IPS-20b (cell line): ENCODE measurements around the gene ZG16B.

Source experiments
- H3K27ac ChIP-seq: one replicate; pipeline ENCODE4 v1.5.1; 2013; ENCODE audit warnings: low read length
- H3K27me3 ChIP-seq: 2 replicates; pipeline ENCODE4 v1.6.1; 2013; ENCODE audit warnings: mild to moderate bottlenecking, low read length, inconsistent platforms; ENCODE audit not compliant: insufficient read depth
- H3K36me3 ChIP-seq: 2 replicates; pipeline ENCODE4 v1.6.1; 2013; ENCODE audit warnings: low read depth, mild to moderate bottlenecking, inconsistent platforms, low read length, moderate library complexity; ENCODE audit not compliant: insufficient read depth
- H3K4me1 ChIP-seq: 2 replicates; pipeline ENCODE4 v1.6.1; 2013; ENCODE audit warnings: mild to moderate bottlenecking, control low read depth, inconsistent platforms, low read length, moderate library complexity; ENCODE audit not compliant: insufficient read depth
- H3K4me3 ChIP-seq: 2 replicates; pipeline ENCODE4 v1.5.1; 2013; ENCODE audit warnings: mild to moderate bottlenecking, low read length, inconsistent platforms
- H3K9ac ChIP-seq: 2 replicates; pipeline ENCODE4 v1.6.1; 2013; ENCODE audit warnings: low read depth, mild to moderate bottlenecking, inconsistent platforms, low read length, moderate library complexity
- H3K9me3 ChIP-seq: 2 replicates; pipeline ENCODE4 v1.6.1; 2013; ENCODE audit warnings: mild to moderate bottlenecking, low read depth, low read length, inconsistent platforms; ENCODE audit not compliant: insufficient read depth

Gene ZG16B

DNA sequence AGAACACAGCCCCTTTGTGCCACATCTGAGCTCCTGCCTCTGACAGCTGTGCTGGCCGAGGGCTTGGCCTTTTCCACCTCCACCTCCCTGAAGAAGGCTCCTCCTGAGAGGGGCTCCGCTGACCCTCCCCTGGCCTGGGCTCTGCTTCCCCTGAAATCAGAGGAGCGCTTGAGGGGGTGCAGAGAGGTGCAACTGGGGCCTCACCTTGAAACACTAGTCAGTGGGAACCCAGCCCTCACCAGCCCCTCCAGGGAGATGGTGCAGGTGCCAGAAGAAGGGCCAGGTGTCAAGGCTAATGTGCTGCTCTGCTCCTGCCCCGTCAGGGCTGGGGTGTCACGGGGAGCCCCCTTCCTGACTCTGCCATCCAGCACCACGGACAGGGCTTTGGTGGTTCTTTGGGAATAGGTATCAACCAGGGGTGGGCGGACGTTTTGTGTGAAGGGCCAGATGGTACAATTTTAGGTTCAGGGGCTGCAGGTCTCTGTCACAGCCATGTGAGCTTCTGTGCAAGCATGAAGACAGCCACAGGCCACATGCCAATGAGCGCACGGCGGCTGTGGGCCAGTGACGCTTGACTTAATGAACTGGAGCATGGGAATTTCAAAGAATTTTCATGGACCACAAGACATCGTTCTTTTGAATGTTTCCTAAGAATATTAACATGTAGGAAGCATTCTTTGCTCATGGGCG, 2.1 kb upstream of the ZG16B start:
- Histone ChIP-seq H3K27me3 (no peaks in the 10 kb centered on the region), H3K4me1 (no peaks in the 10 kb centered on the region), H3K9ac (no peak overlapping the region), H3K4me3 (no peak overlapping the region), H3K9me3 (no peaks in the 10 kb centered on the region), H3K36me3 (no peaks in the 10 kb centered on the region), H3K27ac (no peak overlapping the region)

DNA sequence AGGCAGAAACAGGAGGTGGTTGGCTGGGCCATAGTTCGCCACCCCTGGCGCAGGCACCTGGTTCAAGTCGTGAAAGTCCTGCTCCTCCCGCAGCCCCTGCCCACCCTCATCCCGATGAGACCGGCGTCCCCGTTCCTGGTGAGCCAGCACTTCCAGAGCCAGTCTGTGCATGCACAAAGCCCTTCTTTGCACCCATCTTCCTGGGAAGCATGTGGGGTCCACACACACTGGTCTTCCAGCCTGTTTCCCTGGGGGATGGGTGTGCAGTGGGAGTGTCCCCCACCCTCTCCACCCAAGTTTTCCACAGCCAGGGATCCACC, 1.6 kb upstream of the ZG16B start:
- H3K27me3 ChIP-seq = no peaks in the 10 kb centered on the region
- no peaks in the 10 kb centered on the region for H3K4me1 ChIP-seq
- H3K9ac ChIP-seq = no peak overlapping the region
- no peak overlapping the region for H3K4me3 ChIP-seq
- no peak overlapping the region for H3K27ac ChIP-seq
- no peaks in the 10 kb centered on the region for H3K9me3 ChIP-seq
- H3K36me3 ChIP-seq = no peaks in the 10 kb centered on the region

DNA sequence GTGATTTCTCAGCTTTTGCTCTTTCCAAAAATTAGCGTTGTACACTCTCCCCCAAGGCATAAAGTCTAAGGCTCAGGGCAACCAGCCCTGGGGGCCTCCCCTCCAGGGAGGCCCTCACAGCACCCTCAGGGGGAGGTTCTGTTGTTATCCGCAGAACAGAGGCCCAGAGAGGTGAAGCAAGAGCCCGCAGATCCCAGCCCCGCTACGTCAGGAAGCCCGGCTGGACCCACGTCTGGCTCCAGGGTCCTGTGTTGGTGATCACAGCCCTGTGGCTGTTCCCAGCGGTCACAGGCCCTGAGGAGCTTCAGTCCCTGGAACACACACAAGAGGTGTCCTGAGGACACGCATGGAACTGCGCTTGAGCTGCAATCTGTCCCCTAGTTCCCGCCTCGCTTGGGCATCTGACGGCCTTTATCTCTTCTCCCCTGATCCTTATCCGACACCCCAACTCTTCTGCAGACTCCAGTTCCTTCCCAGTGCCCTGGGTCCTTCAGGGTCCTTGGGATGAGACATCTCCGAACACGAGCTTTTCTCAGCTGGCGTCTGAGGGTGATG, 1.1 kb upstream of the ZG16B start:
- H3K27me3 ChIP-seq = no peaks in the 10 kb centered on the region
- H3K4me3 ChIP-seq = no peak overlapping the region
- no peaks in the 10 kb centered on the region for H3K9me3 ChIP-seq
- H3K36me3 ChIP-seq = no peaks in the 10 kb centered on the region
- H3K4me1 ChIP-seq = no peaks in the 10 kb centered on the region
- no peak overlapping the region for H3K9ac ChIP-seq
- no peak overlapping the region for H3K27ac ChIP-seq

DNA sequence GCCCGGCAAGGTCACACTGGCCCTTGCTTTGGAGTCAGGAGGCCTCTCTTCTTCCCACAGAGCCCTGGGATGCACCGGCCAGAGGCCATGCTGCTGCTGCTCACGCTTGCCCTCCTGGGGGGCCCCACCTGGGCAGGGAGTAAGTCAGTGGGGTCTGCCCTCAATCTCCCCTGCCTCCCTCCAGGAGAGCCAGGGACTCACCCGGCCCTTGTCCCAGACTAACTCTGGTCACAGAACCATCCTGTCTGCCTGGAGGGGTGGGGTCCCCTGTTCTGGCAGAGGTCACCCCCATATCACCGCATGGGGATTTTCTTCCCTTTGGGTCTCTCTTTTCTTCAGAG, 222 bp downstream of the ZG16B start:
- H3K4me1 ChIP-seq = no peaks in the 10 kb centered on the region
- no peaks in the 10 kb centered on the region for H3K27me3 ChIP-seq
- no peak overlapping the region for H3K4me3 ChIP-seq
- H3K9ac ChIP-seq = no peak overlapping the region
- H3K9me3 ChIP-seq = no peaks in the 10 kb centered on the region
- H3K36me3 ChIP-seq = no peaks in the 10 kb centered on the region
- H3K27ac ChIP-seq = no peak overlapping the region

DNA sequence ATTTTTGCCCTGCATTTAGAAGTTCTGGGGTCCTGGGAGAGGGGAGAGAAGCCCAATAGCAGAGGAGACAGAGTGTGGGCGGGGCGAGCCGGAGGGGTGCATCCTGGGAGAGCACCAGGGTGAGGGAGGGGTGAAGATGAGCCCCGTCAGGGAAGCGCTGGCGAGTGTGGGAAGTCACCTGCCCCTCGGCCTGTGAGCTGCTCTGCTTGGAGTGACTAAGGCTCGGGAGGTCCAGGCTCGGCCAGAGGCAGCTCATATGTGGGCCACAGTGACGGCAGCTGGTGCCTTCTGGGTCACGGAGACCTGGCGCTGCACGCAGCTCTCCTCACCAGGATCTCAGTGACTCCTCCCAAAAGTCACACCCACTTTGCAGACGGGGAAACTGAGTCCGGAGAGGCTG, 1.1 kb downstream of the ZG16B start:
- Histone ChIP-seq H3K4me1 (no peaks in the 10 kb centered on the region), H3K36me3 (no peaks in the 10 kb centered on the region), H3K9me3 (no peaks in the 10 kb centered on the region), H3K27me3 (no peaks in the 10 kb centered on the region), H3K9ac (no peak overlapping the region), H3K4me3 (no peak overlapping the region), H3K27ac (no peak overlapping the region)

DNA sequence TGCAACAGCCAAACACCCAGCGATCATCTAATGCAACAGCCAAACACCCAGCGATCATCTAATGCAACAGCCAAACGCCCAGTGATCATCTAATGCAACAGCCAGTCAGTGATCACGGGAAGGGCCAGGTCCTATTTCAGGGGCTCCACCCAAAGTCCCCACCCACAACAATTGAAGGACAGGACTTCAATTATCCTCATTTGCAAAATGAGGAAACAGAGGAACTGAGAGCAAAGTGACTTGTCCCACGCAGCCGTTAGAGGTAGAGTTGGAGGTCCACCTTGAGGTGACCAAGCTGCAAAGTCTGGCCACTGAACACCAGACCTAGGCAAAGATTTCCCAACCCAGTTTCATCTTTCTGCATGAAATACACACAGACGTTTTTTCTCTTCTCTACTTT, 3.7 kb downstream of the ZG16B start:
- Histone ChIP-seq H3K36me3 (no peaks in the 10 kb centered on the region), H3K9me3 (no peaks in the 10 kb centered on the region), H3K27me3 (peaks cover 9% of the 10 kb centered on the region; the same call in 1 of the 2 replicates), H3K27ac (no peak overlapping the region), H3K4me1 (no peaks in the 10 kb centered on the region; the same call in 1 of the 2 replicates), H3K4me3 (no peak overlapping the region), H3K9ac (no peak overlapping the region)

DNA sequence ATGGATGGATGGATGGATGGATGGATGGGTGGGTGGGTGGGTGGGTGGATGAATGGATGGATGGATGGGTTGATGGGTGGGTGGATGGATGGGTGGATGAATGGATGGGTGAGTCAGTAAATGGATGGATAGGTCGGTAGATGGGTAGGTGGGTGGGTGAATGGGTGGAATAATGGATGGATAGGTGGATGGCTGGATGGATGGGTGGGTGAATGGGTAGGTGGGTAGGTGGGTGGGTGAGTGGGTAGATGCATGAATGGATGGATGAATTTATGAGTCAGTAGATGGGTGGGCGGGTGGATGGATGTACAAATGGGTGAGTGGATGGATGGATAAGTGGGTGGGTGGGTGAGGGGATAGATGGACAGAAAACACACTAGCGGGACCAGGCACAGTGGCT, 4.9 kb downstream of the ZG16B start:
- peaks cover 9% of the 10 kb centered on the region; the same call in 1 of the 2 replicates for H3K27me3 ChIP-seq
- no peak overlapping the region for H3K27ac ChIP-seq
- no peaks in the 10 kb centered on the region for H3K9me3 ChIP-seq
- no peak overlapping the region for H3K9ac ChIP-seq
- H3K4me1 ChIP-seq = no peaks in the 10 kb centered on the region; the same call in 1 of the 2 replicates
- no peaks in the 10 kb centered on the region for H3K36me3 ChIP-seq
- no peak overlapping the region for H3K4me3 ChIP-seq

DNA sequence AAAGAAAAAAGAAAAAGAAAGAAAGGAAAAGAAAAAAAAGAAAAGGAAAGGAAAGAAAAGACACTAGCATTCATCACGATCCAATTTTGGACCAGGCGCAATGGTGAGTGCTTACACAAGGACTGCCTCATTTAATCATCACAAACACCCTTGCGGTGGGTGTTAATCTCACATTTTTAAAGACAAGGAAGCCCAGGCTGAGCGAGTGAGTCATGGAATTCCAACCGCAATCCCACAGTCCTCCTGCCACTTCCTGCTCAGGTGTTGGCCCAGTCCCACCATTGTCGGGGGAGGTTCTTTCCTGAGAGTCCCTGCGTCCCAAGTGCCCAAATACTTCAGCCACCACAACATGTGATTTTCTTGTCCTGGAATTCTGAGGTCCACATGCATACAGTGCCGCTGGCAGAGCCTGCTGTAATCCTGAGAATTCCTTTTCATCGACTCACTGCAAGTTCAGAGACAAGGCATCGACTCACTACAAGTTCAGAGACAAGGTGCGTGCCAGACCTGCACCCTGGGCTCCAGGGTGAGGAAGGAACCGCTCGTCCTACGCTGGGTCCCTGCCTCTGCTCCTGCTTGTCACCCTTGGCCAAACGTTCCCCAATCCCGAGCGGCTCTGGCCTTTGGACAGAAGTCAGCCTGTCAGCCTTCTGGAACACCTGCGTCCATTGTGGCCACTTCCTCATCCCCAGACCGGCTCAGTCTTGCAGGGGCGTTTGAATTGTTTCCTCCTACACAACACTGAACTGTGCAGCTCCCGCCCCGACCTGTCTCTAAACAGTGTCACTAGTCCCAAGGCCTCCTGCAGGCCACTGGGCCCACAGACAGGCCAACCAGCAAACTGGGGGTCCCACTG, 5.8 kb downstream of the ZG16B start:
- Histone ChIP-seq H3K9me3 (no peaks in the 10 kb centered on the region), H3K9ac (no peak overlapping the region), H3K27me3 (peaks cover 9% of the 10 kb centered on the region; the same call in 1 of the 2 replicates), H3K36me3 (no peaks in the 10 kb centered on the region), H3K4me1 (no peaks in the 10 kb centered on the region; the same call in 1 of the 2 replicates), H3K4me3 (no peak overlapping the region), H3K27ac (no peak overlapping the region)

DNA sequence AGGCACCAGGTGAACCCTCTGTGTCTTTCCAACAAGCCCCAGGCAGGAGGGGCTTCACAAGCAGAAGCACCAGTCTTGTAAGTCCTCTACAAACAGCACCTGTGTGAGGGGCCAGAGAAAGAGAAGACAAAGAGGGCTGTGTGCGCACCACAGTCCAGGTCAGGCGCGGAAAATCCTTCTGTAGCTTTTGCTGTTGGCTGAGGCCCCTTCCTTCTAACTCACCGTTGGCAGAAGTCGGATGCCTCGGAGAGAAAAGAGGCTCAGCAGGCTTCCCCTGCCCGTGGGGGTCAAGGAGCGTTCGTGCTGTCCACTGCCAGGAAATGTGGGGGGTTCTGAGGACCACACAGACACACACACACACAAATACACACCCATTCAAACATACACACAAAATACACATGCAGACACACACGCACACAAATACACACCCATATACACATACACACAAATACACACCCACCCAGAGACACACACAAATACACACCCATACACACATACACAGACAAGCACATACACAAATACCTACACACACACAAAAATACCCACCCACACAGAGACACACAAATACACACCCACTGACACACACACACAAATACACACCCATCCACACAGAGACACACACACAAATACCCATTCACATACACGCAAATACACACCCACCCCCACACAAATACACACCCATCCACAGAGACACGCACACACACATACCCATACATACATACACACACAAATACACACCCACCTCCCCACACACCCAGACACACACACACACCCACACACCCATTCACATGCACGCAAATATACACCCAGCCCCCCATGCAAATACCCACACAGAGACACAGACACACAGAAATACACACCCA, 6.8 kb downstream of the ZG16B start:
- H3K4me1 ChIP-seq = no peaks in the 10 kb centered on the region; the same call in 1 of the 2 replicates
- H3K9ac ChIP-seq = no peak overlapping the region
- H3K9me3 ChIP-seq = no peaks in the 10 kb centered on the region
- H3K27me3 ChIP-seq = peaks cover 9% of the 10 kb centered on the region; the same call in 1 of the 2 replicates
- no peak overlapping the region for H3K4me3 ChIP-seq
- no peak overlapping the region for H3K27ac ChIP-seq
- no peaks in the 10 kb centered on the region for H3K36me3 ChIP-seq

DNA sequence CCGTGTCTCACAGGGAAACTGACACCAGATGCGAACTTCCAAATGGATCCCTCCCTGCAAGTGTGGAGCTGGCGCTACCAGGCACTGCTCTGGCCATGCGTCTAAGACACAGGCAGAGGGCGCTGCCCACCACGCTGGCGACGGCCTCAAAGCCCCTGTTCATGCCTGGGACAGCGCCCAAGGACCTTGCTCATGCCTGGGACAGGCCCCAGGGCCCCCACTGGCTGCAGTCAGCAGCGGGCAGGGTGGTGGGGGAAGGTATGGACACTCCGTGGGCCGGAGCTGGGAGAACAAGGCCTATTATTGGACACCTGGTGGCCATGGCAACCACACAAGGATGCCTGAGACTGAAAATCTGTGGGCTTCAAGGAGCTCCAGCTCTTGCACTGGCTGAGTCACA, 8.8 kb downstream of the ZG16B start:
- Histone ChIP-seq H3K4me3 (no peak overlapping the region), H3K27me3 (peaks cover 12% of the 10 kb centered on the region; the same call in 1 of the 2 replicates), H3K27ac (no peak overlapping the region), H3K9me3 (no peaks in the 10 kb centered on the region), H3K9ac (no peak overlapping the region), H3K36me3 (no peaks in the 10 kb centered on the region), H3K4me1 (no peaks in the 10 kb centered on the region; the same call in 1 of the 2 replicates)

DNA sequence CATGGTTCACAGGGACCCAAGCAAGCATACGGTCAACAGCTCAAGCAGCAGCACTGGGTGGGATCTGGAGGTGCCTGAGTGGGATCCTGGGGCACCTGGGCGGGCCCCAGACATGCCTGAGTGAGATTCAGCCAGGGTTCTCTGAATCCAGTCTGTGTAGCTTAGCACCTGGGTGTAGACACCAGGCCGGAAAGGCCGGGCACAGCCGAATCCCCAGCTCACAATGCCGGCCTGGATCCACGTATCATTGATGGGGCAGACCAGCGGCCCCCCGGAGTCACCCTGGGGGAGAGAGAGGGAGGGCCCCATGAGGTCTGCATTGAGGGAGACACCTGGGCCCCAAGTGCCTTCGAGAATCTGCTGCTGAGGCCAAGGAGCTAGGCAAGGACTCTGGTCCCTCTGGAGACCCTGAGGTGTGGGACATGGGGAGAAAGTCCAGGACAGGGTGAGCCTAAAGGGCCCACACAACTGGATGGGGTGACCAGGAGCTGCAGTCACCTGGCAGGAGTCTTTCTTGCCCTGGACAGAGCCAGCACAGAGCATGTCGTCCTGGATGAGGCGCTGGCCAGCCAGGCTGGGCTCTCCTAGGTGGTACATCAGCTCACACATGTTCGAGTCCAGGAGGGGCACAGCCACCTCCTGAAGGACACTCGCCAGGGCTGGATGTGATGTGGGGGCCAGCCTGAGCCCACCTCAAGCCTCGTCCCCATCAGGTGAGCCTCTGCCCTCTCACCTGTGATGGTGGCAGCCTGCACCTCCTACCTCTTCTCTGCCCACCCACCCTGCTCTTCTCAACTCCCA, 9.7 kb downstream of the ZG16B start:
- no peak overlapping the region for H3K9ac ChIP-seq
- no peak overlapping the region for H3K27ac ChIP-seq
- no peaks in the 10 kb centered on the region for H3K9me3 ChIP-seq
- H3K27me3 ChIP-seq = peaks cover 12% of the 10 kb centered on the region; the same call in 1 of the 2 replicates
- no peak overlapping the region for H3K4me3 ChIP-seq
- no peaks in the 10 kb centered on the region for H3K36me3 ChIP-seq
- H3K4me1 ChIP-seq = no peaks in the 10 kb centered on the region; the same call in 1 of the 2 replicates
